H1 (cell line): ENCODE measurements around the gene CIC. TPM values are rescaled to one million over a fixed set of nuclear protein-coding genes. Genes with fewer than 3 reads are reported as not detected.

ENCODE experiments used
- CTCF ChIA-PET: fragments of 300-600 bp; sonication (Branson Sonifier 250); formaldehyde crosslinking; loops from one replicate; lab custom pipeline; 2021; ENCODE audit not compliant: partially characterized antibody; lab: Charles Lee
- POLR2A ChIA-PET: fragments of 300-600 bp; sonication (Branson Sonifier 250); formaldehyde crosslinking; loops from one replicate; lab custom pipeline; 2021; ENCODE audit warnings: inconsistent platforms; ENCODE audit not compliant: partially characterized antibody; lab: Charles Lee
- DNase-seq, 2 experiments: peaks; one replicate each; pipeline versions ENCODE4 v3.0.0 to v3.0.0-alpha.2; 2010 to 2022; ENCODE audit warnings: low spot score in 2 of 2, low read depth in 1 of 2, mixed read lengths in 1 of 2
- FAIRE-seq: peaks from 2 replicates; lab custom pipeline; 2011; peaks lifted over from hg19 to GRCh38; lab: Jason Lieb, UNC
- H2AFZ ChIP-seq: 2 replicates; pipeline ENCODE4 v1.8.1; 2012; ENCODE audit warnings: low read length, inconsistent platforms
- H2AK5ac ChIP-seq: 2 replicates; pipeline ENCODE4 v1.6.1; 2013; ENCODE audit warnings: low read depth, low read length
- H2BK120ac ChIP-seq: replicated peaks from 2 replicates; pipeline ENCODE3; 2013; ENCODE audit warnings: low read depth, low read length, inconsistent platforms
- H2BK12ac ChIP-seq: 2 replicates; pipeline ENCODE4 v1.6.1; 2013; ENCODE audit warnings: low read depth, low read length
- H2BK15ac ChIP-seq: 2 replicates; pipeline ENCODE4 v1.6.1; 2013; ENCODE audit warnings: low read length
- H2BK20ac ChIP-seq: 2 replicates; pipeline ENCODE4 v1.6.1; 2013; ENCODE audit warnings: low read length
- H2BK5ac ChIP-seq: 2 replicates; pipeline ENCODE4 v1.6.1; 2013; ENCODE audit warnings: low read depth, low read length
- H3K14ac ChIP-seq: 2 replicates; pipeline ENCODE4 v1.6.1; 2013; ENCODE audit warnings: inconsistent platforms; ENCODE audit not compliant: insufficient read length
- H3K18ac ChIP-seq: 2 replicates; pipeline ENCODE4 v1.6.1; 2013; ENCODE audit warnings: low read length; ENCODE audit errors: extremely low read depth
- H3K23ac ChIP-seq: 2 replicates; pipeline ENCODE4 v1.6.1; 2013; ENCODE audit warnings: inconsistent platforms; ENCODE audit not compliant: insufficient read length
- H3K23me2 ChIP-seq: 2 replicates; pipeline ENCODE4 v1.6.1; 2013; ENCODE audit warnings: low read depth, low read length
- H3K27ac ChIP-seq: 2 replicates; pipeline ENCODE4 v1.6.1; 2011; ENCODE audit warnings: low read depth, low read length, inconsistent platforms
- H3K27me3 ChIP-seq, 4 experiments: replicated peaks in 1 of 4; 1 replicate in 1 of 4; 2 replicates in 3 of 4; pipeline versions ENCODE4 v1.6.1 to v1.8.1; 2011 to 2013; ENCODE audit warnings: low read length in 3 of 4, mild to moderate bottlenecking in 3 of 4, inconsistent platforms in 2 of 4, mixed read lengths in 2 of 4, moderate library complexity in 1 of 4; ENCODE audit not compliant: control insufficient read depth in 3 of 4, insufficient read depth in 3 of 4; ENCODE audit errors: extremely low read depth in 1 of 4
- H3K36me3 ChIP-seq, 4 experiments: 2 replicates each; pipeline versions ENCODE4 v1.6.1 to v1.8.1; 2011 to 2013; ENCODE audit warnings: mild to moderate bottlenecking in 4 of 4, low read length in 3 of 4, moderate library complexity in 2 of 4, control low read depth in 1 of 4, inconsistent platforms in 1 of 4; ENCODE audit not compliant: insufficient read depth in 4 of 4, control insufficient read depth in 2 of 4
- H3K4ac ChIP-seq: replicated peaks from 2 replicates; pipeline ENCODE3; 2013; ENCODE audit warnings: low read length, low read depth, mixed read lengths, inconsistent platforms; ENCODE audit not compliant: insufficient read length
- H3K4me1 ChIP-seq, 4 experiments: replicated peaks in 1 of 4; 1 replicate in 1 of 4; 2 replicates in 3 of 4; pipeline versions ENCODE4 v1.6.1 to v1.8.1; 2011 to 2013; ENCODE audit warnings: low read length in 3 of 4, inconsistent platforms in 2 of 4, mixed read lengths in 1 of 4; ENCODE audit not compliant: insufficient read depth in 4 of 4, control insufficient read depth in 3 of 4
- H3K4me2 ChIP-seq, 2 experiments: 2 replicates each; pipeline versions ENCODE4 v1.6.1 to v1.8.1; 2011 to 2013; ENCODE audit warnings: low read depth in 2 of 2, low read length in 2 of 2, control low read depth in 1 of 2, inconsistent platforms in 1 of 2, mild to moderate bottlenecking in 1 of 2; ENCODE audit not compliant: insufficient read depth in 1 of 2
- H3K4me3 ChIP-seq, 4 experiments: fragments of 200-600, 300-600 bp in 1 of 4; sonication (generic), shearing (Covaris generic), sonication (Bioruptor Twin) in 1 of 4; 2 replicates each; pipeline versions ENCODE4 v1.5.1 to v1.8.1; 2011 to 2016; ENCODE audit warnings: low read length in 4 of 4, low read depth in 3 of 4, control low read depth in 2 of 4, inconsistent platforms in 2 of 4, mild to moderate bottlenecking in 2 of 4, mixed read lengths in 1 of 4, moderate library complexity in 1 of 4; ENCODE audit not compliant: insufficient read depth in 2 of 4; ENCODE audit errors: extremely low read depth in 1 of 4
- H3K56ac ChIP-seq: replicated peaks from 2 replicates; pipeline ENCODE3; 2013; ENCODE audit warnings: low read depth, mild to moderate bottlenecking, mixed read lengths, low read length, inconsistent platforms; ENCODE audit not compliant: insufficient read length
- H3K79me1 ChIP-seq: 2 replicates; pipeline ENCODE4 v1.6.1; 2013; ENCODE audit warnings: low read depth, low read length, control low read depth
- H3K79me2 ChIP-seq, 2 experiments: 2 replicates each; pipeline versions ENCODE4 v1.6.1 to v1.8.1; 2012 to 2013; ENCODE audit warnings: low read length in 2 of 2, mild to moderate bottlenecking in 2 of 2, inconsistent platforms in 1 of 2; ENCODE audit not compliant: insufficient read depth in 2 of 2, control insufficient read depth in 1 of 2
- H3K9ac ChIP-seq, 4 experiments: replicated peaks in 1 of 4; 1 replicate in 1 of 4; 2 replicates in 3 of 4; pipeline versions ENCODE4 v1.6.1 to v1.8.1; 2011 to 2013; ENCODE audit warnings: low read depth in 3 of 4, low read length in 3 of 4, control low read depth in 2 of 4, mild to moderate bottlenecking in 2 of 4, moderate library complexity in 2 of 4, inconsistent platforms in 1 of 4; ENCODE audit errors: extremely low read depth in 1 of 4
- H3K9me3 ChIP-seq, 2 experiments: 2 replicates each; pipeline versions ENCODE4 v1.6.1 to v1.8.1; 2012 to 2013; ENCODE audit warnings: mild to moderate bottlenecking in 2 of 2, moderate library complexity in 2 of 2, control low read depth in 1 of 2, inconsistent platforms in 1 of 2, low read depth in 1 of 2, low read length in 1 of 2, mixed read lengths in 1 of 2; ENCODE audit not compliant: insufficient read depth in 2 of 2
- H4K20me1 ChIP-seq, 2 experiments: replicated peaks in 1 of 2; 2 replicates each; pipeline versions ENCODE3 to v1.8.1; 2011 to 2013; ENCODE audit warnings: inconsistent platforms in 2 of 2, low read length in 2 of 2, mild to moderate bottlenecking in 1 of 2; ENCODE audit not compliant: insufficient read depth in 2 of 2, control insufficient read depth in 1 of 2
- H4K5ac ChIP-seq: 2 replicates; pipeline ENCODE4 v1.6.1; 2013; ENCODE audit warnings: low read length, low read depth, mixed read lengths, inconsistent platforms; ENCODE audit not compliant: insufficient read length
- H4K8ac ChIP-seq: 2 replicates; pipeline ENCODE4 v1.8.0; 2013; ENCODE audit warnings: mild to moderate bottlenecking, moderate library complexity, low read length, inconsistent platforms; ENCODE audit not compliant: insufficient read depth; ENCODE audit errors: extremely low read depth
- H4K91ac ChIP-seq: replicated peaks from 2 replicates; pipeline ENCODE3; 2013; ENCODE audit warnings: low read length, mixed read lengths, inconsistent platforms; ENCODE audit not compliant: insufficient read length
- CTCF ChIP-seq, 3 experiments: IDR thresholded peaks; 1 replicate in 2 of 3; 2 replicates in 1 of 3; pipeline versions ENCODE4 v1.5.1 to v1.6.1; 2011; ENCODE audit warnings: low read length in 3 of 3, mild to moderate bottlenecking in 3 of 3, inconsistent platforms in 2 of 3, low read depth in 1 of 3, moderate library complexity in 1 of 3; ENCODE audit not compliant: insufficient read depth in 1 of 3; ENCODE audit errors: control extremely low read depth in 1 of 3
- GABPA ChIP-seq: IDR thresholded peaks from 2 replicates; pipeline ENCODE4 v1.6.1; 2011; ENCODE audit warnings: mild to moderate bottlenecking, low read length, moderate library complexity, borderline replicate concordance; ENCODE audit not compliant: insufficient read depth
- MAX ChIP-seq: IDR thresholded peaks from 2 replicates; pipeline ENCODE4 v1.6.1; 2012; ENCODE audit warnings: inconsistent platforms
- SAP30 ChIP-seq: fragments of 300-600 bp; sonication (generic); IDR thresholded peaks from 2 replicates; pipeline ENCODE4 v1.7.1; 2012; ENCODE audit warnings: low read length, moderate library complexity, mild to moderate bottlenecking, inconsistent platforms; ENCODE audit not compliant: insufficient read depth, insufficient replicate concordance
- WGBS, 2 experiments: shearing (Covaris generic) in 1 of 2; methylation state at CpG; one replicate each; pipeline versions ENCODE4 v1.1.6 to v1.1.7; 2013 to 2015; ENCODE audit warnings: low lambda C conversion rate in 2 of 2, mixed read lengths in 2 of 2, inconsistent platforms in 1 of 2, low coverage in 1 of 2, missing lambda C conversion rate in 1 of 2; ENCODE audit not compliant: insufficient replicate concordance in 2 of 2, insufficient coverage in 1 of 2, insufficient read length in 1 of 2; ENCODE audit errors: extremely low coverage in 1 of 2, missing lambda C conversion rate in 1 of 2; 5-methylcytosine and 5-hydroxymethylcytosine counted together
- polyA plus RNA-seq, 7 experiments: library from polyadenylated mRNA; depleted of rRNA in 3 of 7; stranded (reverse) in 5 of 7; unstranded in 2 of 7; fragments of >200 nt in 5 of 7; fragments of 200-250 nt in 2 of 7; gene quantifications; 1 replicate in 5 of 7; 2 replicates in 1 of 7; 4 replicates in 1 of 7; pipeline versions ENCODE4 v1.2.1 to v1.2.3, GENCODE V29; 2011 to 2013; ENCODE audit warnings: missing spikeins in 2 of 7, mixed read lengths in 2 of 7
- total RNA-seq: library from RNA; stranded (reverse); fragmentation: NEBNext Ultra II Directional; extraction: Animal tissue kit (Norgen Biotek cat#: 25700); gene quantifications from 2 replicates; pipeline ENCODE4 v1.2.1, GENCODE V29; 2021

The CIC gene
- total and polyA plus RNA-seq, 2 of the 8 experiments (the other 6 are each of a cell fraction or from before 2014, with no cell fraction given), result 13.2 to 43.6 TPM

DNA sequence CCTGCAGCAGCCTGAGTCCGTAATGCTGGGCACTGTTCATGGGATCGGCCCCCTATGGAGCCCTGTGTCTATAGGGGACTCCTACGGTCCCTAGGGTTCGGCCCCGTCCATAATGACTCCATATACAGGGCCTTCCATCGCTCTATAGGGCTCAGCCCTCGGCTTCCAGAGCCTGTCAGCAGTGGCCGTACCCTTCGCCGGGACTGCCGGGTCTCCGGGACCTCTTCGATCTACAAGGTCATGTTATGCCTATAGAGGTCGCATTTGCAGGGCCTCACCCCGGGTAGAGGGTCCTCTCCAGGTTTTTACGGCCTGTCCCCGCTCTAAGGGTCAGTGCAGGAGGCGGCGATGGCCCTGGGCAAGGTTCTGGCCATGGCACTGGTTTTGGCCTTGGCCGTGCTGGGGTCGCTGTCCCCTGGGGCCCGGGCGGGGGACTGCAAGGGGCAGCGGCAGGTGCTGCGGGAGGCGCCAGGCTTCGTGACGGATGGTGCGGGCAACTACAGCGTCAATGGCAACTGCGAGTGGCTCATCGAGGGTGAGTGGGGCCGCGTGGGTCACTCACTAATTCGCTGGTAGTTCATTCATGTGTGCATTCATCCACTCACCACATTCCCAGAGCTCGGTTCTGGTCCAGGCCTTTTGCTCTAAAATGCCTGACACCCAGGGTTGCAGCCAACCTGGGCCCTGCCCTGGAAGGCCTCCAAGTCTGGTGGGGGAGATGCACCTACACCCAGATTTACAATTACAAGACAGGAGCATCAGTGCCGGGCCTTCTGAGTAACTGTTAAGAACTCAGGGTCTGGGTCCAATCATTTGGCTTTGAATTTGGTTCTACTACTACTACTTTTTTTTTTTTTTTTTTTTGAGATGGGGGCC, 57.1 kb downstream of the CIC start:
- Histone ChIP-seq H2BK15ac (no peak overlapping the region), H3K4me2 (peak overlapping the region; percentile 80 to 89), H2AK5ac (no peak overlapping the region), H3K27me3 (peaks cover 0 to 15% (median 8%) of the 10 kb centered on the region in 4 experiments; a peak in 5 of 7 replicates), H2BK120ac (no peak overlapping the region), H3K9me3 (no peaks in the 10 kb centered on the region), H3K9ac (peak overlapping the region; percentile 4 to 82 (median 17); a peak in 5 of 7 replicates), H3K23ac (no peak overlapping the region), H3K79me2 (peaks cover 0 to 16% of the 10 kb centered on the region in 2 experiments; a peak in 1 of 4 replicates), H2BK5ac (no peak overlapping the region), H2BK12ac (no peak overlapping the region), H4K5ac (peak overlapping the region; percentile 51), H3K27ac (no peak overlapping the region), H3K4ac (peak overlapping the region; percentile 75), H3K18ac (peak overlapping the region; percentile 19), H3K36me3 (no peaks in the 10 kb centered on the region), H4K20me1 (peaks cover 0 to 6% of the 10 kb centered on the region in 2 experiments), H2AFZ (no peak overlapping the region), H3K4me1 (peaks cover 0 to 4% (median 1%) of the 10 kb centered on the region in 4 experiments; a peak in 2 of 7 replicates), H3K14ac (no peak overlapping the region), H4K91ac (no peak overlapping the region), H3K4me3 (peak overlapping the region; percentile 72 to 89 (median 78)), H2BK20ac (no peak overlapping the region), H4K8ac (peak overlapping the region; percentile 64), H3K23me2 (peaks cover 13% of the 10 kb centered on the region; the same call in 1 of the 2 replicates), H3K56ac (peak overlapping the region; percentile 78), H3K79me1 (peaks cover 6% of the 10 kb centered on the region; the same call in 1 of the 2 replicates)
- POLR2A ChIA-PET, result no interaction called here
- no peak for DNase-seq
- TF ChIP-seq CTCF (IDR thresholded peaks at IDR 0.05; ENCODE audit: control extremely low read depth in 1 of 3, insufficient read depth in 1 of 3, low read depth in 1 of 3, low read length in 3 of 3) (peak in 1 of 3 experiments; percentile 22; a peak in 1 of 4 replicates), GABPA (0 out of 2 replicates have a peak, but pooled peaks have one; percentile 15), SAP30 (peak; percentile 79), MAX (no peak)
- FAIRE-seq, result no peak
- CTCF ChIA-PET, result interaction anchor here (0.6 to 8.8 kb wide), 4 partner anchors 19 to 178 kb away, joined by 3 to 90 read pairs (median 4); no protein-coding TSS in a partner anchor
- WGBS, 2 experiments, result 14% methylated on average over 37 of the region's 37 CpGs; no CpG with 5 or more reads in 1 of the 2 experiments
